ENCODE measurements around the gene FGF4.

Gene FGF4

GRCh38 chr11:69775163-69775755 lies at the start of gene FGF4:
TSS of gene FGF4 (minus strand) at chr11:69775341. CDS start at chr11:69775084, 257 bp downstream.
- no peak for DNase-seq

- no peak for DNase-seq
Observed at GRCh38 chr11:69823641-69824265, 48.6 kb upstream of the FGF4 start.

- no peak for DNase-seq
Observed at GRCh38 chr11:69822676-69823494, 47.7 kb upstream of the FGF4 start.

- no peak for DNase-seq
Observed at GRCh38 chr11:69821511-69822040, 46.4 kb upstream of the FGF4 start.

GRCh38 chr11:69820441-69820840 lies 45.3 kb upstream of the FGF4 start:
- no peak for DNase-seq

- DNase-seq, result no peak
Observed at GRCh38 chr11:69819541-69820070, 44.5 kb upstream of the FGF4 start.

- DNase-seq, result no peak
Observed at GRCh38 chr11:69818603-69819441, 43.7 kb upstream of the FGF4 start, which contains the start of gene FGF3. TSS of gene FGF3 (minus strand) at chr11:69819416. CDS start at chr11:69818933, 483 bp downstream.

- no peak for DNase-seq
Observed at GRCh38 chr11:69818231-69818602, 43.1 kb upstream of the FGF4 start.

GRCh38 chr11:69817265-69818230 lies 42.4 kb upstream of the FGF4 start:
- DNase-seq, result no peak

- no peak for DNase-seq
Observed at GRCh38 chr11:69816671-69817070, 41.5 kb upstream of the FGF4 start.

GRCh38 chr11:69815973-69816372 lies 40.8 kb upstream of the FGF4 start:
- no peak for DNase-seq

GRCh38 chr11:69814902-69815301 lies 39.8 kb upstream of the FGF4 start:
- DNase-seq, result no peak

GRCh38 chr11:69814411-69814810 lies 39.3 kb upstream of the FGF4 start:
- no peak for DNase-seq

- DNase-seq, result no peak
Observed at GRCh38 chr11:69813839-69814238, 38.7 kb upstream of the FGF4 start.

GRCh38 chr11:69812946-69813345 lies 37.8 kb upstream of the FGF4 start:
- no peak for DNase-seq

GRCh38 chr11:69812256-69812655 lies 37.1 kb upstream of the FGF4 start:
- no peak for DNase-seq

- DNase-seq, result no peak
Observed at GRCh38 chr11:69811431-69811830, 36.3 kb upstream of the FGF4 start.

GRCh38 chr11:69810289-69811118 lies 35.4 kb upstream of the FGF4 start:
- no peak for DNase-seq

GRCh38 chr11:69808667-69809086 lies 33.5 kb upstream of the FGF4 start:
- no peak for DNase-seq

- DNase-seq, result no peak
Observed at GRCh38 chr11:69807106-69807815, 32.1 kb upstream of the FGF4 start.

Data from activated effector memory CD4-positive, alpha-beta T cell treated with anti-CD3 and anti-CD28 coated beads, Interleukin-2, amount 50 U/mL, for 16 hours (primary cell).